GM12892 (cell line): ENCODE measurements around the gene MSANTD2.

ENCODE experiments used
- POLR2A ChIP-seq: IDR thresholded peaks from 2 replicates; pipeline ENCODE4 v1.6.1; 2011; ENCODE audit warnings: low read depth, low read length, control low read depth
- TAF1 ChIP-seq: IDR thresholded peaks from 2 replicates; pipeline ENCODE4 v1.6.1; 2011; ENCODE audit warnings: low read depth, mild to moderate bottlenecking, control low read depth, low read length, borderline replicate concordance

DNA sequence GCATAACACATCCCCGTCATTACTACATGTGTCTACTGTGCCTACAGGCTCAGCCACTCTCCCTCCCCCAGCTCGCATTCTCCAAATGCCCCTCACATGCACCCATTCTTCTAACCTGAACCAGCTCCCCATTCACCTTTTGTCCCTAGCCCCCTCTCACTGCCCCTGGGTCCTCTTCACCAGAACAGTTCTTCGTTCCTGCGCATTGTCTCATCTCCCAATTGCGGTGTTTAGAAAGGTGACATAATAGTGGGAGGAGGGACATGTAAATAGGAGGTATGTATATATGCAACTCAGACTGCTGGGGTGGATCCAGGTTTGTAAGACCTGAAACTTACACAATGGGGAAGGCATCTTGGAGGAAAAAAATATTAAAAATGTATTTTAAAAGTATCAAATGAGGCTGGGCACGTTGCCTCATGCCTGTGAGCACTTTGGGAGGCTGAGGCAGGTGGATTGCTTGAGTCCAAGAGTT lies 43.4 kb downstream of the MSANTD2 start:
- TF ChIP-seq POLR2A (no peak), TAF1 (no peak)
